HFFc6 (cell line): Measurements from ENCODE around the gene STK25. TPM values are rescaled to one million over a fixed set of nuclear protein-coding genes. Genes with fewer than 3 reads are reported as not detected.
"Not testable (repeated sequence)": the region's sequence is repeated elsewhere in the genome, so short reads cannot be mapped to it uniquely, and the experiment has no call there.

Source experiments
- DNase-seq: peaks from one replicate; pipeline ENCODE4 v3.0.0-alpha.2; 2018
- H3K27ac Mint-ChIP-seq: 2 replicates; pipeline ENCODE4 v1.8.0; 2020; ENCODE audit warnings: mild to moderate bottlenecking, mixed read lengths
- H3K27me3 Mint-ChIP-seq: 2 replicates; pipeline ENCODE4 v1.8.0; 2021; ENCODE audit warnings: mild to moderate bottlenecking, moderate library complexity, mixed read lengths; ENCODE audit not compliant: insufficient read depth
- H3K36me3 Mint-ChIP-seq: 2 replicates; pipeline ENCODE4 v1.8.0; 2021; ENCODE audit warnings: low read depth, mixed read lengths
- H3K4me1 Mint-ChIP-seq: 2 replicates; pipeline ENCODE4 v1.8.0; 2020; ENCODE audit warnings: low read depth, mixed read lengths
- H3K4me3 Mint-ChIP-seq: 2 replicates; pipeline ENCODE4 v1.8.0; 2020; ENCODE audit warnings: mild to moderate bottlenecking, moderate library complexity, mixed read lengths
- H3K9me3 Mint-ChIP-seq: 2 replicates; pipeline ENCODE4 v1.8.0; 2020; ENCODE audit warnings: mild to moderate bottlenecking, mixed read lengths
- total RNA-seq, 6 experiments: library from RNA; stranded (reverse); fragmentation: NEBNext Ultra II Directional; extraction: Animal tissue kit (Norgen Biotek cat#: 25700); gene quantifications; 2 replicates in 1 of 6; 3 replicates in 5 of 6; pipeline ENCODE4 v1.2.3, GENCODE V29; 2021
- TF ChIP-seq, protein P1 (sequence below): fragments of 200-600 bp; sonication (generic); IDR thresholded peaks from 2 replicates; pipeline ENCODE4 v1.5.0; 2021; ENCODE audit warnings: antibody characterized with exemption, mild to moderate bottlenecking

STK25 gene
- total RNA-seq, 6 experiments from 2014 or later: 129 to 159 (median 150) TPM

DNA sequence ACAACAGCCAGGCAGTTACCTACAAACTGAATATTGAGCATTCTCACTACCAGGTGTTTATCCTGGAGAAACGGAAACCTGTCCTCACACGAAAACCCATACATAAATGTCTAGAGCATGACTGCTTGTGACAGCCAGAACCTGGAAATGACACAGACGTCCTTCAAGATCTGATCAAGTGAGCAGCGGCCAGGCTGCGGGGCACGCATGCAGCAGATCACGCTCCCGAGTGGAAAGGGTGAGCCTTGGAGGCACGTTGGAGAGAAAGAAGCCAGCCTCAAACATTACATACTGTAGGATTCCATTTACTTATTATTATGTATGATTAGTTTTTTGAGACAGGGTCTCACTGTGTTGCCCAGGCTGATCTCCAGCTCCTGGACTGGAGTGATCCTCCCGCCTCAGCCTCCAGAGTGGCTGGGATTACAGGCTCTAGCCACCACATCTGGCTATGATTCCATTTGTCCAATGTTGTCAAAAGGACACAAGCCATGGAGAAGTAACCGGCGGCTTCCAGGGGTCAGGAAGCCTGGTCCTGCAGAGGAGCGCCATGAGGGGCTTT, 22.9 kb upstream of the STK25 start:
- peaks cover 4% of the 10 kb centered on the region for H3K36me3 Mint-ChIP-seq
- TF ChIP-seq, protein P1, sequence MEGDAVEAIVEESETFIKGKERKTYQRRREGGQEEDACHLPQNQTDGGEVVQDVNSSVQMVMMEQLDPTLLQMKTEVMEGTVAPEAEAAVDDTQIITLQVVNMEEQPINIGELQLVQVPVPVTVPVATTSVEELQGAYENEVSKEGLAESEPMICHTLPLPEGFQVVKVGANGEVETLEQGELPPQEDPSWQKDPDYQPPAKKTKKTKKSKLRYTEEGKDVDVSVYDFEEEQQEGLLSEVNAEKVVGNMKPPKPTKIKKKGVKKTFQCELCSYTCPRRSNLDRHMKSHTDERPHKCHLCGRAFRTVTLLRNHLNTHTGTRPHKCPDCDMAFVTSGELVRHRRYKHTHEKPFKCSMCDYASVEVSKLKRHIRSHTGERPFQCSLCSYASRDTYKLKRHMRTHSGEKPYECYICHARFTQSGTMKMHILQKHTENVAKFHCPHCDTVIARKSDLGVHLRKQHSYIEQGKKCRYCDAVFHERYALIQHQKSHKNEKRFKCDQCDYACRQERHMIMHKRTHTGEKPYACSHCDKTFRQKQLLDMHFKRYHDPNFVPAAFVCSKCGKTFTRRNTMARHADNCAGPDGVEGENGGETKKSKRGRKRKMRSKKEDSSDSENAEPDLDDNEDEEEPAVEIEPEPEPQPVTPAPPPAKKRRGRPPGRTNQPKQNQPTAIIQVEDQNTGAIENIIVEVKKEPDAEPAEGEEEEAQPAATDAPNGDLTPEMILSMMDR: no peak
- H3K27ac Mint-ChIP-seq: no peak overlapping the region
- DNase-seq: no peak
- peaks cover 4% of the 10 kb centered on the region for H3K9me3 Mint-ChIP-seq
- H3K27me3 Mint-ChIP-seq: peaks cover 26% of the 10 kb centered on the region
- H3K4me3 Mint-ChIP-seq: no peak overlapping the region
- H3K4me1 Mint-ChIP-seq: no peaks in the 10 kb centered on the region

DNA sequence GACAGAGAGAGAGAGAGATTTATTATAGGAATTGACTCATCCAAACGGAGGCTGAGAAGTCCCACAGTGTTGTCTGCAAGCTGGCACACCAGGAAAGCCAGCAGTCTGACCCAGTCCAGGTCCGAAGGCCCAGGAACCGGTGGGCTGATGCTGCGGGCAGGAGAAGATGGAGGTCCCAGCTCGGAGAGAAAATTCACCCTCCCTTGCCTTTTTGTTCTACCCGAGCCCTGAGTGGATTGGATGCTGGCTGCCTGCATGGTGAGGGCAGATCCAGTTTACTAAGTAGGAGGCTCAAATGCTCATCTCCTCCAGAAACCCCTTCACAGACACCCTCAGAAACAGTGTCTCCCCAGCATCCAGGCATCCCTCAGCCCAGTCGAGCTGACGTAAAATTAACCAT, 22.2 kb upstream of the STK25 start:
- Mint-ChIP-seq H3K27ac (no peak overlapping the region), H3K4me1 (no peaks in the 10 kb centered on the region), H3K27me3 (peaks cover 26% of the 10 kb centered on the region), H3K4me3 (no peak overlapping the region), H3K9me3 (peaks cover 11% of the 10 kb centered on the region), H3K36me3 (peaks cover 10% of the 10 kb centered on the region)
- TF ChIP-seq, protein P1: no peak
- DNase-seq: no peak

DNA sequence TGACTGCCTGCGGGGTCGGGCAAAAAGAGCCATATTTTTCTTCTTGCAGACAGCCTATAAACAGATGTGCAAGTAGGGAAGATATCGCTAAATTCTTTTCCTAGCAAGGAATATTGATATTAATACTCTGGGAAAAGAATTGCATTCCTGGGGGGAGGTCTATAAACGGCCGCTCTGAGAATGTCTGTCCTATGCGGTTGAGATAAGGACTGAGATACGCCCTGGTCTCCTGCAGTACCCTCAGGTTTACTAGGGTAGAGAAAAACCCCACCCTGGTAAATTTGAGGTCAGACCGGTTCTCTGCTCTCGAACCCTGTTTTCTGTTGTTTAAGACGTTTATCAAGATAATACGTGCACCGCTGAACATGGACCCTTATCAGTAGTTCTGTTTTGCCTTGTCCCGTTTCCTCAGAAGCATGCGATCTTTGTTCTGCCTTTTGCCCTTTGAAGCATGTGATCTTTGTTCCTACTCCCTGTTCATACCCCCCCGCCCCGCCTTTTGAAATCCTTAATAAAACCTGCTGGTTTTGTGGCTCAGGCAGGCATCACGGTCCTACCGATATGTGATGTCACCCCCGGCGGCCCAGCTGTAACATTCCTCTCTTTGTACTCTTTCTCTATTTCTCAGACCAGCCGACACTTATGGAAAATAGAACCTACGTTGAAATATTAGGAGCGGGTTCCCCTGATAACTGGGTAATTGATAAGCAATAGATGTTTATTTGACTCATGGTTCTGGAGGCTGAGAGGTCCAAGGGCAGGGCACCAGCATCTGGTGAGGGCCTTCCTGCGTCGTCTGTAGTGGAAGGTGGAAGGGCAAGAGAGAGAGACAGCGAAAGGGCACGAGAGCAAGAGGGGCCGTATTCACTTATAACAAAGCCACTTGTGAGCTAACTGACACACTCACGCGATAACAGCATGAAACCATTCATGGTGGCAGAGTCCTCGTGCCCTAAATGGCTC, 17.7 kb upstream of the STK25 start:
- not testable (repeated sequence) for H3K4me1 Mint-ChIP-seq, H3K27ac Mint-ChIP-seq, H3K36me3 Mint-ChIP-seq, H3K4me3 Mint-ChIP-seq, DNase-seq
- Mint-ChIP-seq H3K27me3 (peaks cover 12% of the 10 kb centered on the region), H3K9me3 (peaks cover 18% of the 10 kb centered on the region)

DNA sequence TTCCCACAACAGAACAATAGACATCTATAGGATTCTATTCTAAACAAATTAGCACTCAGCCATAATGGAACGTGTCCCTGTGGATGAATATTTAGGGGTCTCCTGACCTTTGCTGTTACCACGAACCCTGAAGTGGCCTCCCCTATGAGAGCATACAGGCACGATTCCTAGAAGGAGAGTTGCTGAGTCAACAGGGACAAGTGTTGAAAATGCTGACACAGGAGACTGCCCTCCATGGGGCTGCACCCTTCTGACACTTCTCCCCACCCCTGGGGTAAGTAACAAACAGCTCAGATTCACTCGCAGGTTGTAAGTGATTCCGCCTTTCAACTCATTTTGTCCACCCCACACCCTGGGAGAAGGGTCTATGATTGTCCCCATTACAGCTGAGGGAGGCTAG, 14.1 kb upstream of the STK25 start:
- Mint-ChIP-seq H3K4me1 (no peaks in the 10 kb centered on the region), H3K27me3 (peaks cover 6% of the 10 kb centered on the region; the same call in 1 of the 2 replicates), H3K27ac (no peak overlapping the region), H3K4me3 (no peak overlapping the region), H3K36me3 (peaks cover 12% of the 10 kb centered on the region), H3K9me3 (peaks cover 20% of the 10 kb centered on the region)
- DNase-seq: no peak
- TF ChIP-seq, protein P1: no peak

DNA sequence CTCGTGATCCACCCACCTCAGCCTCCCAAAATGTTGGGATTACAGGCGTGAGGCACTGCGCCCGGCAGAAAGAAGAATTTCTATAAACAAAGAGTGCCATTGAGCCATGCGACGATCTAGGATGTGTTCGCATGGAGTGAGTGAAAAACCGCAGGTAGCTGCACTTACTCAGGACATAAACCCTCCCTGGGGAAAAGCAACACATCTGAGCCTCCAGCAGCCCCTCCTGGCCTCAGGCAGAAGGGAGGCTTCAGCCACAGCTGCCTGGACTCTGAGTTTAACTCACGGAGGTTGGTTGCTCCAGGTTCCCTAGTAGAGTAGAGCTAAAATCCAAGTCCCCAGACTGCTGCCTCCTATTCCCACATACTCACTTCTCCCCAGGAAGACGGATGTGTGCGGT, 11.3 kb upstream of the STK25 start:
- H3K4me3 Mint-ChIP-seq: no peak overlapping the region
- TF ChIP-seq, protein P1: no peak
- H3K4me1 Mint-ChIP-seq: peaks cover 10% of the 10 kb centered on the region
- DNase-seq: no peak
- H3K27me3 Mint-ChIP-seq: peaks cover 6% of the 10 kb centered on the region
- H3K9me3 Mint-ChIP-seq: peaks cover 6% of the 10 kb centered on the region
- peaks cover 6% of the 10 kb centered on the region; the same call in 1 of the 2 replicates for H3K36me3 Mint-ChIP-seq
- H3K27ac Mint-ChIP-seq: no peak overlapping the region

DNA sequence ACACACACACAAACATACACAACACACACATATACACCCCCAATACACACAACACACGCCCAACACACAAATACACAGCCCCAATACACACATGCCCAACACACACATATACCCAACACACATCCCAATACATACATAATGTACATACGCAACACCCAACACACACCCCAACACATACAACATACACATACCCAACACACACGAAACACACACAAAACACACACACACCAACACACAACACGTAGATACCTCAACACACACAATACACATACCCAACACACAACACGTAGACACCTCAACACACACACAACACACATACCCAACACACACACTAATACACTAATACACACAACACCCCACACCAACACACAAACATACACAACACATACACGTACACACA, 8.9 kb upstream of the STK25 start:
- no peak for DNase-seq
- H3K4me3 Mint-ChIP-seq: no peak overlapping the region
- TF ChIP-seq, protein P1: no peak
- peaks cover 6% of the 10 kb centered on the region for H3K9me3 Mint-ChIP-seq
- peaks cover 14% of the 10 kb centered on the region for H3K4me1 Mint-ChIP-seq
- H3K36me3 Mint-ChIP-seq: peaks cover 6% of the 10 kb centered on the region; the same call in 1 of the 2 replicates
- peaks cover 6% of the 10 kb centered on the region for H3K27me3 Mint-ChIP-seq
- no peak overlapping the region for H3K27ac Mint-ChIP-seq
